Calu3 (cell line): ENCODE results near the gene PLEKHA8. TPM values are rescaled to one million over a fixed set of nuclear protein-coding genes. Genes with fewer than 3 reads are reported as not detected.

Experiments used
- BruUV-seq: library from RNA; stranded (reverse); fragments of 400-500 nt; replicated peaks from 2 replicates; lab custom pipeline; 2021; lab: Mats Ljungman, UMichigan
- CTCF ChIA-PET: fragments of 300-600 bp; sonication (Branson Sonifier 250); formaldehyde crosslinking; loops from one replicate; lab custom pipeline; 2022; ENCODE audit warnings: antibody characterized with exemption; lab: Charles Lee
- DNase-seq: peaks from one replicate; pipeline ENCODE4 v3.0.0; 2022
- H3K27ac Mint-ChIP-seq: one replicate; pipeline ENCODE4 v1.8.0; 2022; ENCODE audit warnings: mixed read lengths; ENCODE audit not compliant: unreplicated experiment
- H3K27me3 Mint-ChIP-seq: one replicate; pipeline ENCODE4 v1.8.0; 2022; ENCODE audit warnings: mixed read lengths; ENCODE audit not compliant: unreplicated experiment
- H3K36me3 Mint-ChIP-seq: one replicate; pipeline ENCODE4 v1.8.0; 2022; ENCODE audit warnings: mild to moderate bottlenecking, moderate library complexity, mixed read lengths; ENCODE audit not compliant: insufficient read depth, unreplicated experiment
- H3K4me1 Mint-ChIP-seq: one replicate; pipeline ENCODE4 v1.8.0; 2022; ENCODE audit warnings: mild to moderate bottlenecking, low read depth, mixed read lengths; ENCODE audit not compliant: unreplicated experiment
- H3K4me3 Mint-ChIP-seq: one replicate; pipeline ENCODE4 v1.8.0; 2022; ENCODE audit warnings: mild to moderate bottlenecking, low read depth, moderate library complexity, mixed read lengths; ENCODE audit not compliant: unreplicated experiment
- H3K9me3 Mint-ChIP-seq: one replicate; pipeline ENCODE4 v1.8.0; 2022; ENCODE audit warnings: low read depth, mixed read lengths; ENCODE audit not compliant: unreplicated experiment
- intact Hi-C: fragments of 100-400 bp; cut with micrococcal nuclease; formaldehyde crosslinking; loops from one replicate; pipeline ENCODE4 v1.10.0; 2022; ENCODE audit not compliant: unreplicated experiment
- total RNA-seq: library from RNA; stranded (reverse); gene quantifications from 2 replicates; pipeline ENCODE4 v1.2.3, GENCODE V29; 2022
- TF ChIP-seq, protein P1 (sequence below): fragments of 200-600 bp; IDR thresholded peaks from one replicate; pipeline ENCODE4 v1.8.0; 2022; ENCODE audit warnings: antibody characterized with exemption; ENCODE audit not compliant: unreplicated experiment

The PLEKHA8 gene
- total RNA-seq, 1 experiment from 2014 or later = 27.6 TPM

DNA sequence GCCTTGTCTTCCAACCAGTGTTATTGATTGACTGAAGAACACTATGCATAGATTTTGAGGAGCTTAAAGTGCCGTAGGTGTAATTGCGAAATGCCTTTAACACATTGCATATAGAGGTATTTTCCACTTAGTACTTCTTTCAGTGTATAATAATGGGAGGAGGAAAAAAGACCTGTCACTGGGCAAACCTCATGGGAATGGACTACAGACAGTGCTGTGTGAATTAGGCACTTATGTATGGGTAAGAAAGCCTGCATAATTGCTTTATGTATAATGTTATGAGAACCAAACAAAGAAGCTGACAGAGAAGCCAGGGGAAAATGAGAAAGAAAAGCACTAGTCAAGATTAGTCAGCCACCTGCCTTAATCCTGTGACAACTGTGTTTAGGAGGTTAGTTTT lies 26.2 kb upstream of the PLEKHA8 start:
- CTCF ChIA-PET = no interaction called here
- Mint-ChIP-seq H3K27me3 (no peaks in the 10 kb centered on the region), H3K9me3 (peaks cover 5% of the 10 kb centered on the region), H3K36me3 (no peaks in the 10 kb centered on the region), H3K4me1 (no peaks in the 10 kb centered on the region), H3K27ac (no peak overlapping the region), H3K4me3 (no peak overlapping the region)
- intact Hi-C loops = no loop called here
- DNase-seq = no peak
- no TSS peak for BruUV-seq
- TF ChIP-seq, protein P1, sequence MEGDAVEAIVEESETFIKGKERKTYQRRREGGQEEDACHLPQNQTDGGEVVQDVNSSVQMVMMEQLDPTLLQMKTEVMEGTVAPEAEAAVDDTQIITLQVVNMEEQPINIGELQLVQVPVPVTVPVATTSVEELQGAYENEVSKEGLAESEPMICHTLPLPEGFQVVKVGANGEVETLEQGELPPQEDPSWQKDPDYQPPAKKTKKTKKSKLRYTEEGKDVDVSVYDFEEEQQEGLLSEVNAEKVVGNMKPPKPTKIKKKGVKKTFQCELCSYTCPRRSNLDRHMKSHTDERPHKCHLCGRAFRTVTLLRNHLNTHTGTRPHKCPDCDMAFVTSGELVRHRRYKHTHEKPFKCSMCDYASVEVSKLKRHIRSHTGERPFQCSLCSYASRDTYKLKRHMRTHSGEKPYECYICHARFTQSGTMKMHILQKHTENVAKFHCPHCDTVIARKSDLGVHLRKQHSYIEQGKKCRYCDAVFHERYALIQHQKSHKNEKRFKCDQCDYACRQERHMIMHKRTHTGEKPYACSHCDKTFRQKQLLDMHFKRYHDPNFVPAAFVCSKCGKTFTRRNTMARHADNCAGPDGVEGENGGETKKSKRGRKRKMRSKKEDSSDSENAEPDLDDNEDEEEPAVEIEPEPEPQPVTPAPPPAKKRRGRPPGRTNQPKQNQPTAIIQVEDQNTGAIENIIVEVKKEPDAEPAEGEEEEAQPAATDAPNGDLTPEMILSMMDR = no peak

DNA sequence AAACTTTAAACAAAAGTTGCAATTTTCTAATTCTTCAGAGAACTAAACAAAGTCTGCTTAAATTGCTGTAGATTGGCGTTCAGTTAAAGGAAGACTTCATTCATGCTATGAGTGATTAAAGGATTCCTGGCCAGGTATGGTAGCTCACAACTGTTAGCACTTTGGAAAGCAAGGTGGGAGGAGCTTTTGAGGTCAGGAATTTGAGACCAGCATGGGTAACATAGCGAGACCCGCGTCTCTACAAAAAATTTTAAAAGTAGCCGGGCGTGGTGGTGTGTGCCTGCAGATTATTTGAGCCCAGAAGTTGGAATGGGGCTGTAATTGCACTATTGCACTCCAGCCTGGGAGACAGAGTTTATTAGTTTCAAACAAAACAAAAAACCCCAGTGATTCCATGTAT lies 25.1 kb upstream of the PLEKHA8 start:
- TF ChIP-seq, protein P1 = no peak
- intact Hi-C loops = no loop called here
- no TSS peak for BruUV-seq
- H3K27me3 Mint-ChIP-seq = no peaks in the 10 kb centered on the region
- H3K4me3 Mint-ChIP-seq = no peak overlapping the region
- H3K36me3 Mint-ChIP-seq = no peaks in the 10 kb centered on the region
- CTCF ChIA-PET = interaction anchor here (0.5 to 0.6 kb wide), 2 partner anchors 30 to 906 kb away, joined by 3 to 8 read pairs; no protein-coding TSS in a partner anchor
- H3K4me1 Mint-ChIP-seq = no peaks in the 10 kb centered on the region
- no peaks in the 10 kb centered on the region for H3K9me3 Mint-ChIP-seq
- no peak overlapping the region for H3K27ac Mint-ChIP-seq
- DNase-seq = no peak

DNA sequence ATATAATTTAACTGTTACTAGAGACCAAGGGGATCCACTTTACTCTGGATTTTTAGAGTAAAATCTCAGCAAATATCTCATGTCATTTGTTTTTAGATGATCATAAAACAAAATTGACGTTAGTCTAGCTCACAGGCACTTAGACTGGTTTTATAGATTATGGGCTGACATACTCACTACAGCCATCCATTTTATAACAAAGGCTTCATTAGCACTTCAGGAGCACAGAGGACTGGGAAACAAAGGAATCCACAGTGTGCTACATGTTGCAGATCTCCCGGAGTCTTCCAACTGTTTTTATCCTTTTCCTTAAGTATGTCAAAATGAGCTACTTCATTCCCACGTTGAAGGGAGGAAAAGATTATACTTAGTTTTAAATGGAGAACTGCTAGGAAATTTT lies 22.7 kb upstream of the PLEKHA8 start:
- H3K36me3 Mint-ChIP-seq = no peaks in the 10 kb centered on the region
- H3K4me1 Mint-ChIP-seq = no peaks in the 10 kb centered on the region
- H3K9me3 Mint-ChIP-seq = no peaks in the 10 kb centered on the region
- CTCF ChIA-PET = no interaction called here
- no peaks in the 10 kb centered on the region for H3K27me3 Mint-ChIP-seq
- H3K27ac Mint-ChIP-seq = no peak overlapping the region
- TF ChIP-seq, protein P1 = no peak
- no peak overlapping the region for H3K4me3 Mint-ChIP-seq
- DNase-seq = no peak
- no TSS peak for BruUV-seq
- intact Hi-C loops = no loop called here

DNA sequence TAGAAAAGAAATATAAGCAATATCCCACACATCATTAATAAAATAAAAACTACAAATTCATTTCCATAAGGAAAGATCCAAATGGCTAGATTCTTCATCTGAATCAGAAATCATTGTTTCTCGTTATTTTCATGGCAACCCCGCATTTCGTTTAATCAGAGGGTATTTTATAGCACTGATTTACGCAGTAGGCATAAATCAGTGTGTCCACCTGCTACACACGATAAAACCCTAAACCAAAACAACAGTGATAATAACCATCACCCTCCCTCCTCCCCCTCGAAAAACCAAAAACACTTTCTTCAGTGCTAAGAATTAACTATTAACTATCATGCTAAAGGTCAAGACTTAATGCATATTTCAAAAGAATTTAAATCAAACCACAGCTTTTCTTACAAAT lies 18.2 kb upstream of the PLEKHA8 start:
- DNase-seq = no peak
- Mint-ChIP-seq H3K4me3 (no peak overlapping the region), H3K27me3 (no peaks in the 10 kb centered on the region), H3K9me3 (no peaks in the 10 kb centered on the region), H3K4me1 (peaks cover 9% of the 10 kb centered on the region), H3K27ac (no peak overlapping the region), H3K36me3 (no peaks in the 10 kb centered on the region)
- CTCF ChIA-PET = no interaction called here
- BruUV-seq = no TSS peak
- TF ChIP-seq, protein P1 = no peak
- intact Hi-C loops = no loop called here
